GM21381 (cell line): Measurements from ENCODE around the gene CBL.
A peak's percentile ranks its signal among the peaks of the same experiment; 100 is the strongest.

Experiments used
- ATAC-seq: cut with Tn5 transposase; IDR thresholded peaks from one replicate; pipeline ENCODE4 v1.9.1; 2021; ENCODE audit warnings: mild to moderate bottlenecking, moderate library complexity; ENCODE audit not compliant: unreplicated experiment

Gene CBL

DNA sequence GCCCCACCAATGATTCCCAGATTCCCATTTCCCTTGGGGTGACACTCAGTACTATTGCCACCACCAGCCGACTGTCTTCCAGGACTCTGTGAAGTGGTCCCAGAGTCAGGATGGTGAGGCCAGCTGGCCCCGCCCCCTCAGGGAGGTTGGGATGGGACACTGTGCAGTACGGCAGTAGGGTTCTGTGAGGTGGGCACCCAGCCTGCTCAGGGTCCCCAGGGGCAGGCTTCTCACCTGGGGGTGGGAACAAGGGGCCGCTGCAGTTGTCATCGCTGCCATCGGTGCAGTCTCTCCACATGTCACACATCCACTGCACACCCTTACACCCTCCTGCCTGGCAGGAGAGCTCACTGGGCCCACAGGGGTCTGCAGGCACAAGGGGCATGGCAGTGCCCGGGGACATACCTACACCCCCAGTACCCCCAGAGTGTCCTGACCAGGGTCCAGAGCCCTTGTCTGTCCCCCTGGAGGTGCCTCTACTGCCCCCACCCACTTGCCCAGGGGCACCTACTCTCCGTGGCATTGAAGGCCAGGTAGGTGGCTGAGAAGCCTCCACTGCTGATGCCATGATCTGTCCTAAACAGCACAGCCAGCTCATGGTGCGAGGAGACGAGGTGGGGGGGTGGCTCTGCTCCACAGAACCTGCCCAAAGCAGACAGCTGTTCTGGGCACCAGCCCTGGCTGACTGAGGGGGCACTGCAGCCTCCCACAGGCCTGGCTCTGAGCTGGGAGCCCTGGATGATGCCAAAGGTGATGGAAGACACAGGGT, 136.4 kb downstream of the CBL start:
- no peak for ATAC-seq

DNA sequence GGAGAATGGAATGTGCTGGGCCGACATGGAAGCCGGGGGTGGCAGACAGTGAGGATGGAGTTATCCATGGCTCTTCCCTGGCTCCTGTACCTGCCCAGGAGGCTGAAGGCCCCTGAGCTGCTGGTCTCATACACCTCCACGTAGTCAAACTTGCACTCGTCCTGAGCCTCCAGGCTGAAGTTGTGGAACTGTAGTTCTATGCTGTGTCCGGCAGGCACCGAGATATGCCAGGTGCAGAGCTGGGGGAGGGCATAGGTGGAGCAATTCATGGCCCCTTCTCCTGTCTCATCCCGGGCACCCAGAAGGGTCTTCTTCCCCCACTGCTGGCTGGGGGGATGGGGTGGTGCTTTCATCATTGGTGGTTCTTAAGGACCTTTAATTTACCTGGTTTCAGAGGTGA, 137.6 kb downstream of the CBL start:
- ATAC-seq, result no peak

DNA sequence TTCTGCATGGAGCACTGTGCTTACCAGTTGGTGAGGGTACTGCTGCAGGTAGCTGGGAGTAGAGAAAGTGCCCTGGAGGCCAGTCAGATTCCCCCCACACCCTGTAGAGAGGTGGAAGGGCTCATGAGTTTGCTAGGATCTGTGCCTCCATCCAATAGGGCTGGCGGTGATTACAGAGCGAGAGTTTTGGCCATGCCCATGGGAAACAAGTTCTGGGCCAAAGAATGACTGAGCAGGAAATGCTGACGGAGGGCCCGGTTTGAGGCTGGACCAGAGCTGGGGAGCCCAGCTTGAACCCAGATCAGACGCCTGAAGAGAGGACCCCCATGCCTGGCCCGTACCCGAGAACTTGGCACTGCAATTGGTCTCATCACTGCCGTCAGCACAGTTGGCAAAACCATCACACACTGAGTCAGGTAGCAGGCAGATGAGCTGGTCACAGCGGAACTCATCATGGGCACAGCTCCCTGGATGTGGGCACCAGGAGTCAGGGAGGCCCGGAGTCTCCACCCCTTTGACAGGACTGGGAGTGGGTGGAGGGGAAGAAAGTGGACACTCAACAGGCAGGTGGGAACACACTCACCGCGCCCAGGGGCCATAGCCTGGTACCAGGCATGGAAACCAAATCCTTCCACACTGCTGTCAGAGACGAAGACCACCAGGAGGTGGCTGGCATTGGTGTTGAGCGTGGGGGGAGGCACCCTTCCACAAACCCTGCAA, 138.3 kb downstream of the CBL start:
- ATAC-seq, result no peak

DNA sequence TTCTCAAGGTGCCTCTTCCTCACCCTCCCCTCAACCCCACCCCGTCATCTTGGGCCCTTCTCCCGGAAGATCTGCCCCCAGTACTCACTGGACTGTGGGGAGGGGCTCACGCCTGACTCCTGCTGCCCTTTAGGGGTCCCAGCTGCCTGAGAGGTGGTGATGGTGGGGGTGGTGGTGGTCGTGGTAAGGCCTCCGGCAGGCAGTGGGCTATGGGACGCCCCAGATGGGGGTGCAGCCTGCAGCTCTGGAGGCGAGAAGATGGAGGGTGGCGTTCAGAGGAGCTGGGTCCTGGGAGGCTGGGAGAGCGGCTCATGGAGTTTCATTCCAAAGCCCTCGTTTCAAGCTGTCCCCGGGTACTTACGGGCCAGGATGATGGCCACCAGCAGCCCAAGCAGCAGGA, 139.5 kb downstream of the CBL start:
- ATAC-seq, result no peak

DNA sequence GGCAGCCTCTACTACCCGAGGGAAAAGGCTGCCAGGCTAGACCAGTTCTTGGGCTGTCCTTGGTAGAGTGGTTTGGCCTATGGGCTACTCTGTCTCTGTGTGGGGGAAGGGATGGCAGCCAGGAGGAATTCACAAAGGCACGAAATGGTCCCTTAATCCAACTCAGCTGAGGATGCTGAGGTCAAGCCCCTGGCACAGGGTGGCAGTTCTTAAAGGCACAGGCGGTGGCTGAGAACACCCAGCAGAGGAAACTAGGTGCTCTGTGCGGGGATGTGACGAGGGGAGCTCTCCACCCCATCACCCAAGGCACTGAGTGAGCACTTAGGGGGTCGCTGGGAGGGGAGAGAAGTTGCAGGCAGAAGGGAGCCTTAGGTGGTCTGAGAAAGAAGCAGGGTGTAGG, 140.5 kb downstream of the CBL start, which contains the start of gene MFRP:
MFRP (minus strand) TSS at position 101 of the 400 bp plus-strand sequence. CDS start 192 bp downstream, outside the sequence.
- no peak for ATAC-seq

DNA sequence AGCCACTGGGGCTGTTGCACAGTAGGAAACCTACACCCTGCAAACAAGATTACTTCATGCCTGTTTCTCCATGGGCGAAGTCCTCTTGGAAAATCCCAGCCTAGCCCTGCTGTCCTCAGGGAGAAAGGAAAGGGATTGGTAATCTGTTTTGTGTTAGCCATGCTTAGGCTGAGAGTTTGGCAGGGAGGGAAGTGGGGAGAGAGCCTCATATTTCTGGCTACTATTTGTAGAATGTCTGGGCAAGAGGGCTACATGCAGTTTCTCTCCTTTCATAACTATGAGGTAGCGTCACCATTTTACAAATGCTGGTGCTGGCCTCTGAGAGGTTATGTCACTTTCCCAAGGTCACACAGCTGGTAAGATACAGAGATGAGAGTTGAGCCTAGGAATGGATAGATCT, 141.1 kb downstream of the CBL start:
- no peak for ATAC-seq

DNA sequence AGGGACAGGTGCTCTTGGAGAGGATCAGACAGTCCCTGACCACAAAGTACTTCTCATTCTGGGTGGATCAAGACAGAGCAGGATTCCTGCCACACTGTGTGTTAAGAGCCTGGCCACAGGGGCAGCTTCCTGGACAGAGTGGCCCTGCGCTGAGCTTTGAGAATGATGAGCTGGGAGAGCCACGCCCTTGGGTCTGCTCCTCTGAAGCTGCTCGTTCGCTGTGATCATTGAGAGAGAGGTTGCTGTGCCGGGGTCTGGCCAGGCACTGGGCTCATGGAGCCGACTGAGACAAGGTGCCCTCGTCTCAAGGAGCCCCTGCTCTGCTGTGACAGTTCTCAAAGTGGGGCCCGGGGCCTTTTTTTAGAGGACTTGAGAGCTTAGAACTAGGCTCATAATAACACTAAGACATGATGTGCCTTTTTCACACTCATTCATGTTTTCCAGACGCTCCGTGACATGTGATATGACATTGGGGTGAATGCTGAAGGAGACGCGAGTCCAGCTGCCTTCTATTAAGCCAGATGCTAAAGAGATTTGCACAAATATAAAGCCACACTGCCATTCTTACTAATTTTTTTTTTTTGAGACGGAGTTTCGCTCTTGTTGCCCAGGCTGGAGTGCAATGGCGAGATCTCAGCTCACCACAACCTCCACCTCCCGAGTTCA, 141.9 kb downstream of the CBL start:
- no peak for ATAC-seq

DNA sequence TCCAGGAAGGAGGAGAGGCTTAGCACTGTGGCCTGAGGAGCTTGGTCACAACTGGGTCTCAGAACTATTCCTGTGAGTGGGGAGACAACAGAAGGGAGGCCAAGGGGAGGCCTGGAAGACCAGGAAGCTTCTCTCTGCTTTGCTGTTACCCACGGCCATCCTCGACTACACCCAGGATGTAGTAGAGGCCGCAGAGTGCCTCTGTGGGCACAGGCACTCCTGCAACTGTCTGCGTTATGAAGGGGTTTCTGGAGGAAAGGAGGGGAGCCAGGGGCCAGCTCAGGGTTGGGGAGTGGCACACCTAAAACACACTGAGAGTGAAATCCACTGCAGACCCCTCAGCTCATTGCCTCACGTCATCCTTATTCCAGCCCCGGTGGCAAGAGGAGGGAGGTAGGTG, 144.2 kb downstream of the CBL start:
- ATAC-seq, result no peak

DNA sequence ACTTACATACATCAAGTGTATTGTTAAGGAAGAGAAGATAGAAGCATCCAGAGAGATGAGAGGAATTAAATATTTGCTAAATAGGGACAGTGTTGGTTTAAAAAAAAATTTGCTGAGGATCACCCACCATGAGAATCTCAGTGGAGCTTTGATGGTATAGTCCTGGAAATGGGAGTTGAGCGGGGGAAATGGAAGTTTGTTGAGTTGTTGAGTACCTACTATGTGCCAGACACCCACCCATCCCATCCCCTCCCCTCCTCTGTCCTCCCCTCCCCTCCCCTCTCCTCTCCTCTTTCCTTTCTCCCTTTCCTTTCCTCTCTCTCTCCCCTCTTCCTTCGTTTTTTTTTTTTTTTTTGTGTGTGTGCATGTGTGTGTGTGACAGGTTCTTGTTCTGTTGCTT, 145.1 kb downstream of the CBL start:
- ATAC-seq, result no peak

DNA sequence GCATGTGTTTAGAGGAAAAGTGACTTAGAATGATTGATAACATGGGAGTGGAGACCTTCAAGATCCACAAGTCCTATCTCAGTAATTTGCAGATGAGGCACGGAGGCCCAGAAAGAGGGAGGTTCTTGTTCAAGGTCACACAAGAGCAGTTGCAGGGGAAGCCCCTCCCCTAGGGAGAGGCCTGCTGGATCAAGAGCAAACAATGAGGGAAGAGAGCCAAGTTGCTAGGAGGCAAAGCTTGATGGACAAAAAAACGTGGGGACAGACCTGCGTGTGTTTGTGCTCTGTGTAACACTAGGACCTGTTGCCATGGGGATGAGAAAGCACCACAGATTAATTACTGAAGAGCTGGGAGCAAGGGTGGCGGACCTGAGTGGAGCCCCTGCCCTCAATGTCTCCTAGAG, 146.7 kb downstream of the CBL start:
- no peak for ATAC-seq

DNA sequence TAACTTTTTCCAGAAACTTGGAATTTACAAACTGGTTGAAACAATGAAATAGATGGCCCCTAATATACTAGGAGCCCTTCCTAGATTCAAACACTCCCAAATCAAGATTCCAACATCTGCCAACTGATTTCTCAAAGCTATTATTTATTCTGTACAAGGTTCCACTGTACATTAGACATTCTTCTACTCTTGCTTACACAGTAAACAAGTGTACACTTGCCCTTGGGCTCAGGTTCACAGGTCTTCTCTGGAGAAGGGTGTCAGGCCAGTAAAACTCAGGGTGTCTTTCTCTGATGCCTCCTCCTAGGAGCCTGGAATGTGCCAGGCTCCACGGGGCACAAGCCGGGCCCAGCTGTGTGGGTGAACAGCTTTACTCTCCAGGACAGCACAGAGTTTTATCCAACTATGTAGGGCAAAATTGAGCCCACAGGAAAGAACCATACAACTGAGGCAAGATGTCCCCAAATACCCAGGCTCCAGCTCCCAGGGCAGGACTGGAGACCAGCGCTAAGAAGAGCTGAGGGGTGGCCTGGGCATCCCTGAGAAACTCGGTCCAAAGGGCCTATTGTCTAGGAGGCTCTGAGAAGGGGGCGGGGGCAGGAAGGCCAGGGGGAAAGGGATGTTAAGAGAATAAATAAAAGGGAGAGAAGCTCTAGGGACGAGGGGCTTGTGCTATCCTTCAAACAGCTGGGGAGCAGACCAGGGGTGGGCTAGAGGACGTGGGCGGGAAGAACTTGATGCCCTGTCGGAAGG, 149.1 kb downstream of the CBL start:
- no peak for ATAC-seq

DNA sequence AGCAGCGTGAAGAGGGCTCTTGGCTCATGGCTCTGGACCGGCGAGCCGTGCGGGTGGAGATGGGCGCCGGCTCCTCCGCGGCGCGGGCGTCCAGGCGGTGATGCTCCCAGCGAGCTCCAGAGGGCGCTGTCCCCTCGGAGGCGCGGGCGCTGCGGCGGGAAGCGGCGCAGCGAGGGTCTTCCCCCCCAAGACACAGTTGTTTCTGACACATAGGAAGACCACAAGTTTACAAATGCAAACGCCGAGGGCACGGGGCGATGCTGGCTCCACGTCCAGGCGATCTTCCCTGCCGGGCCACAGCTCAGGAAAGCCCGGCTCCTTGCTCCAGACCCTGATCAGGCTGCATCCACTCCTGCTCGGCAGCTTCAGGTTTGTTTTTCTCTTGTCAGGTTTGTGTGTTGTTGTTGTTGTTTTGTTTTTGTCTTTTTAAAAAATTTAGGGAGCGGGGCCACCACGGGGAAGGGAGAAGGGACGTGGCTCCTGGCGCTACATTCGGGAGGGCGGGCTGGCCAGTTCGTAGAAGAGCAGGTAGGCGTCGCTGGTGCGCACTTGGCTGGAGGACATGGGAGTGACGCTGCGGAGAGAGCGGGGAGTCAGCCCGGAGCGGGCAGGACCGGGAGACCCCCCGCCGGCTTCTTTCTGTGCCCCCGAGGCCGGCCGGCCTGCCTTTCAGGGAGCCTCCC, 150.4 kb downstream of the CBL start:
- peak; percentile 71 for ATAC-seq

DNA sequence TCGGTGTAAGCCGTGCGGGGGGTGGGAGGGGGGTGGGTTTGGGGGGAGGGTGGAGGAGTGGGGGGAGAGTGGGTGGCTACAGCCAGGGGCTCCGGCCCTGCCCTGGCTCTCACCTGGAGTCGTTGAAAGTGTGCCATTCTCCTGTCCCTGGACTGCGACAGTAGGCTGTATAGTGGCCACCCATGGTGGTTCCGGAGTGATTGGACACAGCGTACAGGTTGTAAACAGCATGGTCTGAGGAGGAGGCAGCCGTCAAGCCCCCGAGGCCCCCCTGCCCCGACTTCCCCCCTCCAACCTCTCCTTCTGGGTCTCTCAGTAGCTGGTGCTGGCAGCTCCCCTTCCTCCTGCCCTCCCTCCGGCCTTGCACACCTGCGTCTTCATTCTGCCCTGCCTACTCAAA, 150.9 kb downstream of the CBL start:
- no peak for ATAC-seq
